ENCODE results near the gene OR10G2.
"Not testable (repeated sequence)": the region's sequence is repeated elsewhere in the genome, so short reads cannot be mapped to it uniquely, and the experiment has no call there.

- TF ChIP-seq POLR2A, CTCF (IDR thresholded peaks at IDR 0.05): not testable (repeated sequence)
Observed at GRCh38 chr14:21602181-21602580, 32.6 kb downstream of the OR10G2 start.
